ENCODE data around the gene C1RL.
"Not testable (repeated sequence)": the region's sequence is repeated elsewhere in the genome, so short reads cannot be mapped to it uniquely, and the experiment has no call there.

C1RL gene

GRCh38 chr12:7054925-7055324 lies 54.1 kb downstream of the C1RL start:
- DNase-seq = no peak
- H3K9me3 Mint-ChIP-seq = no peaks in the 10 kb centered on the region
- H3K27me3 Mint-ChIP-seq = peaks cover 29% of the 10 kb centered on the region
- no peaks in the 10 kb centered on the region for H3K4me1 Mint-ChIP-seq
- no peak overlapping the region for H3K27ac Mint-ChIP-seq
- H3K4me3 Mint-ChIP-seq = no peak overlapping the region
- no peak for ATAC-seq

- not testable (repeated sequence) for H3K27ac Mint-ChIP-seq, ATAC-seq, H3K4me3 Mint-ChIP-seq, DNase-seq, H3K9me3 Mint-ChIP-seq
- peaks cover 16% of the 10 kb centered on the region for H3K4me1 Mint-ChIP-seq
- H3K27me3 Mint-ChIP-seq = peaks cover 22% of the 10 kb centered on the region
Observed at GRCh38 chr12:7049973-7050372, 59.0 kb downstream of the C1RL start.

GRCh38 chr12:7049445-7049951 lies 59.5 kb downstream of the C1RL start:
- not testable (repeated sequence) for H3K9me3 Mint-ChIP-seq, ATAC-seq, H3K4me3 Mint-ChIP-seq, DNase-seq, H3K27ac Mint-ChIP-seq
- Mint-ChIP-seq H3K4me1 (peaks cover 16% of the 10 kb centered on the region), H3K27me3 (peaks cover 22% of the 10 kb centered on the region)

- Mint-ChIP-seq H3K4me1 (peaks cover 16% of the 10 kb centered on the region), H3K27ac (no peak overlapping the region), H3K4me3 (no peak overlapping the region), H3K27me3 (peaks cover 10% of the 10 kb centered on the region), H3K9me3 (no peaks in the 10 kb centered on the region)
- ATAC-seq (no peak), DNase-seq (no peak)
Observed at GRCh38 chr12:7047306-7047705, 61.7 kb downstream of the C1RL start.

GRCh38 chr12:7046383-7047105 lies 62.5 kb downstream of the C1RL start:
- Mint-ChIP-seq H3K4me1 (peaks cover 16% of the 10 kb centered on the region), H3K27ac (no peak overlapping the region), H3K27me3 (peaks cover 2% of the 10 kb centered on the region), H3K9me3 (no peaks in the 10 kb centered on the region), H3K4me3 (no peak overlapping the region)
- DNase-seq (no peak), ATAC-seq (peak; percentile 60)

- Mint-ChIP-seq H3K27me3 (no peaks in the 10 kb centered on the region), H3K27ac (no peak overlapping the region), H3K4me3 (no peak overlapping the region), H3K4me1 (peaks cover 16% of the 10 kb centered on the region), H3K9me3 (no peaks in the 10 kb centered on the region)
- ATAC-seq (no peak), DNase-seq (no peak)
Observed at GRCh38 chr12:7045913-7046312, 63.1 kb downstream of the C1RL start.

All from stimulated activated naive CD8-positive, alpha-beta T cell treated with anti-CD3 and anti-CD28 coated beads, Interleukin-15, amount 100 ng/mL, for 72 hours (primary cell).